ENCODE measurements around the gene SORL1. TPM values are rescaled to one million over a fixed set of nuclear protein-coding genes. Genes with fewer than 3 reads are reported as not detected.

SORL1 gene
- total and polyA plus RNA-seq, 2 of the 8 experiments (the other 6 are each of a cell fraction or from before 2014, with no cell fraction given), result 38.1 to 65.5 TPM

DNA sequence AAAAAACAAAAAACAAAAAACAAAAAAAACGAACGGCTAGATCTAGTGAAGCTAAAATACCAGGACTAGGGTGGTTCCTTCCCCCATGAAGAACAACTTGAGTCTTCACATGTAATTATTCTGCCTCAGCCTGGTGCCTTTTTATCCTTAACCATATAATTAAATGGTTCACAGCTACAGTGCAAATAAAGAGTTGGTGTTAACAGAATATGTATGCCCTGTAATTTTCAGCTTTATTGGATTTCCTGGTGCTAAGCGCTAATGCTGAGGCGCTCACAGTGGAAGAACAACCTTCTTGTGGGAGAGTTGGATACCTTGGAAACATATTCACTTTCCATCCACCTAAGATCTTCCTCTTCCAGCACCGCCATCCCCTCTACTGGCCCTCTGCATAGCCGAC is 159.1 kb downstream of the SORL1 start (continued):
- TF ChIP-seq EP300 (IDR thresholded peaks at IDR 0.05; ENCODE audit: borderline replicate concordance in 1 of 2, low read depth in 2 of 2, low read length in 2 of 2) (no peak), ATF3 (IDR thresholded peaks at IDR 0.05; ENCODE audit: insufficient read depth, low read depth, low read length) (no peak), SUZ12 (IDR thresholded peaks at IDR 0.05; ENCODE audit: low read length) (no peak)

Measured in H1 (cell line).